Body of pancreas (tissue), 4 donors: Measurements from ENCODE around the gene MIEF1.

ENCODE experiments used
- CTCF ChIP-seq, 7 experiments: fragments of 450-650 bp in 4 of 7; fragments of 200-600 bp in 3 of 7; sonication (generic) in 3 of 7; IDR thresholded peaks; one replicate each; pipeline ENCODE4 v1.5.1; 2016 to 2019; ENCODE audit warnings: antibody characterized with exemption in 7 of 7
- POLR2A ChIP-seq, 3 donors: fragments of 450-650 bp; IDR thresholded peaks; one replicate each; pipeline ENCODE4 v1.6.1; 2016; ENCODE audit warnings: antibody characterized with exemption in 3 of 3, mild to moderate bottlenecking in 2 of 3

DNA sequence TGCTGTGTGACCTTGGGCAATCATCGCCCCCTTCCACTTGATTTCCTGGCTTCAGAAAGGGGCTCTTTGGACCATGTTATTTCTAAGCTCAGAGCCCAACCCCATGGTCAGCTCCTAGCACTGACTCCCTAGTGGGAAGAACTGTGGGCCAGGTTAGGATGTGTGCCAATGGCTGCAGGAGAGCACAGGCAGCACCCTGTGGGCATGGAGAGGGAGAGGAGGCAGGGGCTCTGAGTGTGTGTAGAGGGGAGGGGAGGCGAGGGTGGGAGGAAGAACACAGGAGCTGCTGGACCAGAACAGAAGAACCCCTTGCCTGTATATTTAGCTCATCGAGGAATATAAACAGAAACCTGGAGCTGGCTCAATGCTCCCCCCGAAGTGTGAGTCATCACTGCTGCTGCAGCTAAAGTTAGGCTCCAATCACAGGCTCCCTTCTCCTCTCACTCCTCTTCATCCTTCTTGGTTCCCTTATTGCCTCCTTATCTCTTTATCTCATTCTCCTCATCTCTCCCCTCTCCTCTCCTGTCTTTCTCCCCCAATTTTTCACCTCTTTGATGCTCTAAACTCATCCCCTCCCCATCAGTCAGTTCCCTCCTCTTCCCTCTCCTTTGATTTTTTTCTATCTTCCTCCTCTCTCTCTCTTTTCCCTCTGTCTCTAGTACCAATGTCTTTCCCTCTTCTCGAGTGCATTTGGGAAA, 44.9 kb downstream of the MIEF1 start:
- TF ChIP-seq CTCF (IDR thresholded peaks at IDR 0.05) (no peak), POLR2A (IDR thresholded peaks at IDR 0.05) (no peak)
